GM19463 (cell line): ENCODE data around the gene BLVRA.

ENCODE experiments used
- ATAC-seq: cut with Tn5 transposase; IDR thresholded peaks from one replicate; pipeline ENCODE4 v1.9.1; 2021; ENCODE audit warnings: mild to moderate bottlenecking, moderate library complexity; ENCODE audit not compliant: unreplicated experiment

The BLVRA gene

DNA sequence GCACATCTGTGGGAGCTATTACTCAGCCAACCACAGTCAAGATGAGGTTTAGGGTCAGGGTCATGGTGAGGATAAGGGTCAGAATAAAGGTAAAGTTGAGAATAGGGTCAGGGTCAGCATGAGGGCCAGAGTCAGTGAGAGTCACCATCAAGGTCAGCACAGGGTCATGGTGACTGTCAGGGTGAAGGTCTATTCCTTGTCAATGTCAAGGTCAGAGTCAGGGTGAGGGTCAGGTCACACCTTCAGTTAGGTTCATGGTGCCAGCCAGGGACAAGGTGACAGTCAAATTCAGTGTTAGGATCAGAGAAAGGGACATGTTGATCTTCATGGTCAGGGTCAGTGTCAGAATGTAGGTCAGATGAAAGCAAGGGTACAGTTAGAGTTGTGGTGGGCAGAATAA lies 96.7 kb downstream of the BLVRA start:
- no peak for ATAC-seq

DNA sequence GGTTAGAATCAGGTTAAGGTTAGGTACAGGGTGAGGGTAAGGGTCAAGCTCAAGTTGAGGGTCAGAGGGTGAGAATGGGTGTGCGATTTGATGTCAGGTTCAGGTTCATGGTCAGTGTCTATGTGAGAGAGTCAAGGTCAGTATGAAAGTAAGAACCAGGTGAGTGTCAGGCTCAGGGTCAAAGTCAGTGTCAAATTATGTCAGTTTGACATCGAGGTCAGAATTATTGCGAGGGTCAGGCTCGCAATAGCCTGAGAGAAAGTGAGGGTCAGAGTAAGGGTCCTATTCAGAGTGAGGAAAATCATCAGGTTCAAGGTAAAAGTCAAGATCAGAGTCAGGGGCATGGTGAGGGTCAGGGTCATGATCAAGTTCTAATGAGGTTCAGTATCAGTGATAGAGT lies 97.8 kb downstream of the BLVRA start:
- ATAC-seq: no peak
